GM12873 (cell line): ENCODE data around the gene TOX2.

Source experiments
- CTCF ChIP-seq: IDR thresholded peaks from 2 replicates; pipeline ENCODE4 v1.5.1; 2012; ENCODE audit warnings: low read depth, mild to moderate bottlenecking, moderate library complexity, low read length, control low read depth; ENCODE audit not compliant: insufficient read depth; ENCODE audit errors: missing control alignments

The TOX2 gene

GRCh38 chr20:43975096-43975768 is 60.6 kb downstream of the TOX2 start:
- TF ChIP-seq CTCF = no peak

DNA sequence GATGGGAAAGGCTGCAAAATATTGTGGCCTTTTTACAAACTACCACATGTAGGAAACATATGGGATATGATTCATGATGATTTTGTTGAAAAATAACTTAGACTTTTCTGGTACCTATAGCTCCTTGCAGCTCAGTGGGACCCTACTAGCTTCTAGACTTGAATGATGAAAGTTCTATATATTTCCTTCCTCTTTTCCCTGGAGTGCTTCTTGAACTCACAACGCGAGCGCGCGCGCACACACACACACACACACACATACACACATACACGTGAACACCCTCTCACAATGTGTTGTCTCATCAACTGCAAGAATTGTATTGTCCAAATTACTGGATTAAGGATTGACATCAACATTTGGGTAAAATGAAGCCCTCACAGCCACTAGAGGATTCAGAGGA is 61.9 kb downstream of the TOX2 start:
- no peak for TF ChIP-seq CTCF

GRCh38 chr20:43977252-43977651 is 62.6 kb downstream of the TOX2 start:
- TF ChIP-seq CTCF = no peak

DNA sequence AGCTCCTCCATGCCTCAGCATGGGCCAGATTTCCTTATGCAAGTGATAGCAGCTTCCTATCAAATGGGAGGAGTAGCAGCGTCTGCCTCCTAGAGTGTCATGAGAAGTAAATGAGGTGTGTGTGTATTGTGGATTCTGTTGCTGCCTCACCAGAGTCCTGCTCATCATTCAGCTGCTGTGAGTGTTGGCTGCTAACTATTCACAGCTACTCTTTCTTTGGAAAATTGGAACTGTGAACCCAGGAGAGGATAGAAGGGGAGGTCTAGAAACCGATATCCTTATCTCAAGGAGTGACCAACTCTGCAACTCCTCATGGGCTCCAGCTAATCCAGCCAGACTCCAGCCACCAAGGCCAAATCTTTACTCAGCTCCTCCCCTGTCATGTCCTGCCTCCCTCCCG is 63.3 kb downstream of the TOX2 start:
- no peak for TF ChIP-seq CTCF

DNA sequence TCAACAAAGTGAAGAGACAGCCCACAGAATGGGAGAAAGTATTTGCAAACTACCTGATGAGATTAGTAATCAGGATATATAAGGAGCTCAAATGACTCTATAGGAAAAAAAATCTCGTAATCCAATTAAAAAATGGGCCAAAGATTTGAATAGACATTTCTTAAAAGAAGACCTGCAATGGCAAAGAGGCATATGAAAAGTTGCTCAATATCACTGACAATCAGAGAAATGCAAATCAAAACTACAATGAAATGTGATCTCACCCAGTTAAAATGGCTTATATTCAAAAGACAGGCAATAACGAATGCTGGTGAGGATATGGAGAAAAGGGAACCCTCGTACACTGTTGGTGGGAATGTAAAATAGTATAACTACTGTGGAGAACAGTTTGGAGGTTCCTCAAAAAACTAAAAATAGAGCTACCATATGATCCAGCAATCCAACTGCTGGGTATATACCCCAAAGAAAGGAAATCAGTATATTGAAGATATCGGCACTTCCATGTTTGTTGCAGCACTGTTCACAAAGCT is 65.0 kb downstream of the TOX2 start:
- TF ChIP-seq CTCF = no peak

- no peak for TF ChIP-seq CTCF
These were observed 66.9 kb downstream of the TOX2 start for GRCh38 chr20:43981540-43981939.

DNA sequence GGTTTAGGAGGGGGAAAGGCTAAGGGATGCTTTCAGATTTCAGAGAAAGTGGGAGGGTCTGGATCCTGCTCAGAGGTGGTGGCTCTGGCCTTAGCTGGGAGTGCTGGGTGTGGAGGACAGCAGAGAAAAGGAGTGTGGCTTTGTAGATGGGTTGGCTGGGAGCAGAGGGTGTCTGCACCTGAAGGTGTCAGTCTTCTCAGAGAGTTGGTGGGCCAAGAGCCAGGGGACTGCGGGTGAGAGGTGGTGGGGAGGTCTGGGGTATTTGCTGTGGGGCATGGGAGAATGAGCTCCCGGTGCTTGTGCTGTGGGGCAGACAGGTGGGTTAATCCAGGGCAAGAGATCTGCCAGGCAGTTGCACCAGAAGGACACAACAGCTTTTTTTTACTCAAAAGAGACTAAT is 67.4 kb downstream of the TOX2 start:
- no peak for TF ChIP-seq CTCF
